Peyer's patch (tissue), 4 donors: ENCODE results near the gene BAHCC1. TPM values are rescaled to one million over a fixed set of nuclear protein-coding genes. Genes with fewer than 3 reads are reported as not detected.

ENCODE experiments used
- DNase-seq, 3 donors: peaks; one replicate each; pipeline ENCODE4 v3.0.0-alpha.2; 2017 to 2019
- H3K27ac ChIP-seq, 4 donors: fragments of 200-600 bp; sonication (generic); one replicate each; pipeline ENCODE4 v1.5.1; 2016 to 2019
- H3K27me3 ChIP-seq, 2 donors: fragments of 200-600 bp; sonication (generic); one replicate each; pipeline ENCODE4 v1.5.1; 2019
- H3K36me3 ChIP-seq, 3 donors: fragments of 200-600 bp; sonication (generic); one replicate each; pipeline ENCODE4 v1.5.1; 2016 to 2019
- H3K4me1 ChIP-seq, 4 donors: fragments of 200-600 bp; sonication (generic); one replicate each; pipeline ENCODE4 v1.5.1; 2016 to 2019
- H3K4me3 ChIP-seq, 4 donors: fragments of 200-600 bp; sonication (generic); 1 replicate in 3 of 4; 2 replicates in 1 of 4; pipeline ENCODE4 v1.5.1; 2016 to 2019; ENCODE audit warnings: mild to moderate bottlenecking in 1 of 4
- H3K9me3 ChIP-seq, 4 donors: fragments of 200-600 bp; sonication (generic); one replicate each; pipeline ENCODE4 v1.5.1; 2016 to 2019; ENCODE audit warnings: mild to moderate bottlenecking in 1 of 4
- CTCF ChIP-seq, 6 experiments: fragments of 450-650 bp in 4 of 6; fragments of 200-600 bp in 2 of 6; sonication (generic) in 1 of 6; IDR thresholded peaks; one replicate each; pipeline ENCODE4 v1.5.1; 2017 to 2019; ENCODE audit warnings: antibody characterized with exemption in 6 of 6, mild to moderate bottlenecking in 3 of 6, moderate library complexity in 1 of 6
- POLR2A ChIP-seq, 2 donors: fragments of 450-650 bp; IDR thresholded peaks; one replicate each; pipeline ENCODE4 v1.5.1; 2017; ENCODE audit warnings: antibody characterized with exemption in 2 of 2, mild to moderate bottlenecking in 2 of 2, moderate library complexity in 2 of 2
- total RNA-seq, 4 donors: library from RNA; depleted of rRNA; stranded (reverse); fragments of >200 nt; gene quantifications; one replicate each; pipeline ENCODE4 v1.1.0, GENCODE V29; 2016

The BAHCC1 gene
- total RNA-seq, 4 donors from 2014 or later = 11.6 to 43.0 (median 23.9) TPM

GRCh38 chr17:81461607-81462500 is 66.6 kb downstream of the BAHCC1 start:
- Histone ChIP-seq H3K4me3 (no peak overlapping the region), H3K36me3 (peaks cover 0 to 48% (median 0%) of the 10 kb centered on the region in 3 donors), H3K4me1 (no peaks in the 10 kb centered on the region), H3K27me3 (no peaks in the 10 kb centered on the region), H3K27ac (no peak overlapping the region), H3K9me3 (no peaks in the 10 kb centered on the region)
- no peak for DNase-seq
- TF ChIP-seq POLR2A (IDR thresholded peaks at IDR 0.05) (no peak), CTCF (IDR thresholded peaks at IDR 0.05) (no peak)

GRCh38 chr17:81462506-81463125 is 67.4 kb downstream of the BAHCC1 start:
- DNase-seq = no peak
- no peak for TF ChIP-seq POLR2A (IDR thresholded peaks at IDR 0.05)
- TF ChIP-seq CTCF (IDR thresholded peaks at IDR 0.05) = no peak
- no peaks in the 10 kb centered on the region for H3K9me3 ChIP-seq
- H3K4me1 ChIP-seq = no peaks in the 10 kb centered on the region
- no peaks in the 10 kb centered on the region for H3K27me3 ChIP-seq
- no peak overlapping the region for H3K27ac ChIP-seq
- H3K4me3 ChIP-seq = no peak overlapping the region
- H3K36me3 ChIP-seq = peaks cover 0 to 48% (median 0%) of the 10 kb centered on the region in 3 donors

GRCh38 chr17:81463506-81463905 is 68.2 kb downstream of the BAHCC1 start:
- Histone ChIP-seq H3K4me1 (no peaks in the 10 kb centered on the region), H3K36me3 (peaks cover 0 to 45% (median 0%) of the 10 kb centered on the region in 3 donors)

GRCh38 chr17:81464586-81464985 is 69.3 kb downstream of the BAHCC1 start:
- H3K4me1 ChIP-seq = no peaks in the 10 kb centered on the region
- no peaks in the 10 kb centered on the region for H3K9me3 ChIP-seq
- no peak overlapping the region for H3K27ac ChIP-seq
- TF ChIP-seq CTCF (IDR thresholded peaks at IDR 0.05) (no peak), POLR2A (IDR thresholded peaks at IDR 0.05) (no peak)
- H3K27me3 ChIP-seq = no peaks in the 10 kb centered on the region
- no peak overlapping the region for H3K4me3 ChIP-seq
- DNase-seq = no peak
- peaks cover 0 to 34% (median 0%) of the 10 kb centered on the region in 3 donors for H3K36me3 ChIP-seq

More at GRCh38 chr17:81463506-81463905, 68.2 kb downstream of the BAHCC1 start:
- no peak for DNase-seq
- TF ChIP-seq CTCF (IDR thresholded peaks at IDR 0.05) (no peak), POLR2A (IDR thresholded peaks at IDR 0.05) (no peak)
- no peaks in the 10 kb centered on the region for H3K9me3 ChIP-seq
- H3K27ac ChIP-seq = no peak overlapping the region
- H3K27me3 ChIP-seq = no peaks in the 10 kb centered on the region
- no peak overlapping the region for H3K4me3 ChIP-seq

- Histone ChIP-seq H3K4me3 (no peak overlapping the region), H3K36me3 (peaks cover 0 to 26% (median 0%) of the 10 kb centered on the region in 3 donors), H3K27me3 (no peaks in the 10 kb centered on the region), H3K4me1 (no peaks in the 10 kb centered on the region), H3K9me3 (no peaks in the 10 kb centered on the region), H3K27ac (no peak overlapping the region)
- DNase-seq = no peak
- TF ChIP-seq CTCF (IDR thresholded peaks at IDR 0.05) (no peak), POLR2A (IDR thresholded peaks at IDR 0.05) (no peak)
These were observed 70.7 kb downstream of the BAHCC1 start for GRCh38 chr17:81465910-81466309.
